HK-2 (cell line): ENCODE measurements around the gene DNAJB1.
"Not testable (repeated sequence)": the region's sequence is repeated elsewhere in the genome, so short reads cannot be mapped to it uniquely, and the experiment has no call there.

ENCODE experiments used
- DNase-seq: peaks from one replicate; pipeline ENCODE4 v3.0.0-alpha.2; 2018; ENCODE audit not compliant: unreplicated experiment

The DNAJB1 gene

GRCh38 chr19:14553042-14553938, 35.1 kb upstream of the DNAJB1 start:
- no peak for DNase-seq

GRCh38 chr19:14552006-14552360, 33.8 kb upstream of the DNAJB1 start:
- not testable (repeated sequence) for DNase-seq

- DNase-seq: peak; percentile 78
These were observed 33.2 kb upstream of the DNAJB1 start for GRCh38 chr19:14551134-14552005.

- peak; percentile 68 for DNase-seq
These were observed 32.1 kb upstream of the DNAJB1 start for GRCh38 chr19:14550201-14550754.

GRCh38 chr19:14545716-14546082, 27.5 kb upstream of the DNAJB1 start:
- DNase-seq: no peak

- DNase-seq: no peak
These were observed 26.9 kb upstream of the DNAJB1 start for GRCh38 chr19:14544977-14545715.

GRCh38 chr19:14544047-14544446, 25.9 kb upstream of the DNAJB1 start:
- DNase-seq: no peak

- DNase-seq: no peak
These were observed 24.6 kb upstream of the DNAJB1 start for GRCh38 chr19:14542711-14543328.

GRCh38 chr19:14541979-14542378, 23.8 kb upstream of the DNAJB1 start:
- not testable (repeated sequence) for DNase-seq

GRCh38 chr19:14540741-14541525, 22.7 kb upstream of the DNAJB1 start:
- DNase-seq: no peak

GRCh38 chr19:14536926-14537692, 18.9 kb upstream of the DNAJB1 start:
- no peak for DNase-seq

- no peak for DNase-seq
These were observed 15.3 kb upstream of the DNAJB1 start for GRCh38 chr19:14533450-14533849.

GRCh38 chr19:14530506-14530905, 12.3 kb upstream of the DNAJB1 start:
- DNase-seq: no peak

- DNase-seq: no peak
These were observed 11.8 kb upstream of the DNAJB1 start for GRCh38 chr19:14530005-14530348.

GRCh38 chr19:14529254-14530004, 11.2 kb upstream of the DNAJB1 start, which contains the start of gene TECR:
TSS of gene TECR (plus strand) at chr19:14529594. CDS start at chr19:14529697, 103 bp downstream.
- peak; percentile 99 for DNase-seq

GRCh38 chr19:14528419-14529253, 10.4 kb upstream of the DNAJB1 start:
- no peak for DNase-seq

GRCh38 chr19:14526423-14526822, 8.2 kb upstream of the DNAJB1 start:
- DNase-seq: no peak

GRCh38 chr19:14525729-14526128, 7.5 kb upstream of the DNAJB1 start:
- DNase-seq: no peak
